ENCODE data around the gene EHBP1L1. TPM values are rescaled to one million over a fixed set of nuclear protein-coding genes. Genes with fewer than 3 reads are reported as not detected.

The EHBP1L1 gene
- total and polyA plus RNA-seq, 4 donors, result 53.2 to 316 (median 250) TPM

GRCh38 chr11:65599216-65599954, 23.5 kb downstream of the EHBP1L1 start:
- DNase-seq (peak in 1 of 2 donors; percentile 47), ATAC-seq (ENCODE audit: low FRiP score) (no peak)
- no peaks in the 10 kb centered on the region for H3K9me3 ChIP-seq (ENCODE audit: control insufficient read depth, low read length)
- no peaks in the 10 kb centered on the region for H3K27me3 ChIP-seq (ENCODE audit: control insufficient read depth in 1 of 2, insufficient read depth in 2 of 2, low read length in 1 of 2)
- H3K27ac ChIP-seq (ENCODE audit: low read depth in 1 of 2, low read length in 2 of 2), result no peak overlapping the region
- peaks cover 0 to 3% of the 10 kb centered on the region in 2 donors for H3K36me3 ChIP-seq (ENCODE audit: control insufficient read depth in 1 of 2, insufficient read depth in 2 of 2, low read length in 1 of 2)
- intact Hi-C loops (cut with DNase I), result no loop called here
- WGBS, 2 donors, result 77 to 82% methylated on average over 42 to 49 of the region's 49 CpGs
- no peaks in the 10 kb centered on the region for H3K4me1 ChIP-seq (ENCODE audit: control insufficient read depth in 1 of 2, insufficient read depth in 2 of 2, low read length in 2 of 2)
- H3K4me3 ChIP-seq (ENCODE audit: low read length in 2 of 2), result no peak overlapping the region

GRCh38 chr11:65599955-65600246, 24.0 kb downstream of the EHBP1L1 start:
- H3K9me3 ChIP-seq (ENCODE audit: control insufficient read depth, low read length), result no peaks in the 10 kb centered on the region

GRCh38 chr11:65604258-65604657, 28.4 kb downstream of the EHBP1L1 start:
- intact Hi-C loops (cut with DNase I), result no loop called here
- Histone ChIP-seq H3K36me3 (ENCODE audit: control insufficient read depth in 1 of 2, insufficient read depth in 2 of 2, low read length in 1 of 2) (peaks cover 2 to 3% of the 10 kb centered on the region in 2 donors), H3K27ac (ENCODE audit: low read depth in 1 of 2, low read length in 2 of 2) (no peak overlapping the region), H3K9me3 (ENCODE audit: control insufficient read depth, low read length) (no peaks in the 10 kb centered on the region), H3K27me3 (ENCODE audit: control insufficient read depth in 1 of 2, insufficient read depth in 2 of 2, low read length in 1 of 2) (no peaks in the 10 kb centered on the region), H3K4me3 (ENCODE audit: low read length in 2 of 2) (no peak overlapping the region), H3K4me1 (ENCODE audit: control insufficient read depth in 1 of 2, insufficient read depth in 2 of 2, low read length in 2 of 2) (no peaks in the 10 kb centered on the region)
- WGBS, 2 donors, result 93 to 96% methylated on average over 1 of the region's 1 CpG
- no peak for ATAC-seq (ENCODE audit: low FRiP score)
- no peak for DNase-seq

More at GRCh38 chr11:65599955-65600246, 24.0 kb downstream of the EHBP1L1 start:
- no peak overlapping the region for H3K27ac ChIP-seq (ENCODE audit: low read depth in 1 of 2, low read length in 2 of 2)
- H3K36me3 ChIP-seq (ENCODE audit: control insufficient read depth in 1 of 2, insufficient read depth in 2 of 2, low read length in 1 of 2), result peaks cover 2 to 3% of the 10 kb centered on the region in 2 donors
- H3K4me3 ChIP-seq (ENCODE audit: low read length in 2 of 2), result no peak overlapping the region
- intact Hi-C loops (cut with DNase I), result no loop called here
- DNase-seq (no peak), ATAC-seq (ENCODE audit: low FRiP score) (no peak)
- 88 to 91% methylated on average over 6 of the region's 6 CpGs for WGBS, 2 donors
- H3K27me3 ChIP-seq (ENCODE audit: control insufficient read depth in 1 of 2, insufficient read depth in 2 of 2, low read length in 1 of 2), result no peaks in the 10 kb centered on the region
- no peaks in the 10 kb centered on the region for H3K4me1 ChIP-seq (ENCODE audit: control insufficient read depth in 1 of 2, insufficient read depth in 2 of 2, low read length in 2 of 2)

- peaks cover 0 to 2% of the 10 kb centered on the region in 2 donors for H3K4me1 ChIP-seq (ENCODE audit: control insufficient read depth in 1 of 2, insufficient read depth in 2 of 2, low read length in 2 of 2)
- peak; percentile 93 to 97 for DNase-seq
- no peaks in the 10 kb centered on the region for H3K27me3 ChIP-seq (ENCODE audit: control insufficient read depth in 1 of 2, insufficient read depth in 2 of 2, low read length in 1 of 2)
- WGBS, 2 donors, result 34 to 36% methylated on average over 67 of the region's 67 CpGs
- H3K27ac ChIP-seq (ENCODE audit: low read depth in 1 of 2, low read length in 2 of 2), result peak overlapping the region in 1 of 2 donors; percentile 26
- peak; percentile 96 for ATAC-seq (ENCODE audit: low FRiP score)
- H3K9me3 ChIP-seq (ENCODE audit: control insufficient read depth, low read length), result no peaks in the 10 kb centered on the region
- peaks cover 2 to 3% of the 10 kb centered on the region in 2 donors for H3K36me3 ChIP-seq (ENCODE audit: control insufficient read depth in 1 of 2, insufficient read depth in 2 of 2, low read length in 1 of 2)
- intact Hi-C loops (cut with DNase I), result loop anchor here in 1 of 2 donors (2.0 kb wide), 1 partner anchor 32 kb away; no protein-coding TSS in a partner anchor
- H3K4me3 ChIP-seq (ENCODE audit: low read length in 2 of 2), result no peak overlapping the region
Observed at GRCh38 chr11:65606876-65607613, 31.2 kb downstream of the EHBP1L1 start.

DNA sequence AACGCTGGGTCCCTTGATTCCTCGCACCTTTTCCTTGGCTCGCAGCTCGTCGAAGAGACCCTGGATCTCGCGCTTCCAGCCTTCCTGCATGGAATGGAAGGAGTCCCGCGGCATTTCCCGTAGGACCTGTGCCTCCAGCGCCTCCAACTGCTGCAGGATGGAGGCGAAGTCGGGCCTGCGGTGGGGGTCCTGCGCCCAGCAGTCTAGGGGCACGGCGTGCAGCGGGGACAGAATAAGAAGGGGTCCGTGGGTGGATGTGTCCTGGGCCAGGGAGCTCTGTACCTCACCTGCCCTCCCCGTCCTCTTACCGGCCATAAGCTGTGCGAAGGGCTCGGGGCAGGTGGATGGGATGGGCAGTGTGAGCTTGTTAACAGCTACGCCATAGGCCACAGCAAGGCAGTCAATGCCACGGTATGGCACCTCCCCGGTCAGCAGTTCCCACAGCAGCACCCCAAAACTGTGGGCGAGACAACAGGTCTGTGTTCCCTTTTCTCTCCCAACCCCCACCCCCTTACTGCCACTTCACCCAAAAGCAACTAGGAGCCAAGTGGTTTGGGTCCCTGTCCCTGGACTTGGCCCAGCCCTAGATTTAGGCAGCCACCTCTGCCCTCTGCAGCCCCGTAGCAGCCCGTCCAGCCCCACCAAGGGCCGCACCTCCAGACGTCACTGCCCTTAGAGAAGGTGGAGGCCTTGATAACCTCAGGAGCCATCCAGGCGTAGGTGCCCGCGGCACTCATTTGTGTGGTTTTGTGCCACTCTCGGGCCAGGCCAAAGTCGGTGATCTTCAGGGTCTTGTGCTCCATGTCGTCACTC, 32.0 kb downstream of the EHBP1L1 start:
- H3K36me3 ChIP-seq (ENCODE audit: control insufficient read depth in 1 of 2, insufficient read depth in 2 of 2, low read length in 1 of 2), result peaks cover 2 to 3% of the 10 kb centered on the region in 2 donors
- whole genome bisulfite sequencing, 2 donors, result 75 to 80% methylated on average over 37 of the region's 37 CpGs
- no peak overlapping the region for H3K4me3 ChIP-seq (ENCODE audit: low read length in 2 of 2)
- ATAC-seq (ENCODE audit: low FRiP score) (no peak), DNase-seq (no peak)
- H3K9me3 ChIP-seq (ENCODE audit: control insufficient read depth, low read length), result no peaks in the 10 kb centered on the region
- intact Hi-C loops (cut with DNase I), result loop anchor here in 1 of 2 donors (2.0 kb wide), 1 partner anchor 33 kb away; no protein-coding TSS in a partner anchor
- peaks cover 0 to 2% of the 10 kb centered on the region in 2 donors for H3K4me1 ChIP-seq (ENCODE audit: control insufficient read depth in 1 of 2, insufficient read depth in 2 of 2, low read length in 2 of 2)
- H3K27ac ChIP-seq (ENCODE audit: low read depth in 1 of 2, low read length in 2 of 2), result peak overlapping the region in 1 of 2 donors; percentile 26
- H3K27me3 ChIP-seq (ENCODE audit: control insufficient read depth in 1 of 2, insufficient read depth in 2 of 2, low read length in 1 of 2), result no peaks in the 10 kb centered on the region

GRCh38 chr11:65609229-65609628, 33.4 kb downstream of the EHBP1L1 start:
- Histone ChIP-seq H3K27ac (ENCODE audit: low read depth in 1 of 2, low read length in 2 of 2) (no peak overlapping the region), H3K9me3 (ENCODE audit: control insufficient read depth, low read length) (no peaks in the 10 kb centered on the region), H3K27me3 (ENCODE audit: control insufficient read depth in 1 of 2, insufficient read depth in 2 of 2, low read length in 1 of 2) (no peaks in the 10 kb centered on the region), H3K36me3 (ENCODE audit: control insufficient read depth in 1 of 2, insufficient read depth in 2 of 2, low read length in 1 of 2) (peaks cover 0 to 2% of the 10 kb centered on the region in 2 donors), H3K4me1 (ENCODE audit: control insufficient read depth in 1 of 2, insufficient read depth in 2 of 2, low read length in 2 of 2) (peaks cover 0 to 2% of the 10 kb centered on the region in 2 donors), H3K4me3 (ENCODE audit: low read length in 2 of 2) (no peak overlapping the region)
- 26 to 31% methylated on average over 3 of the region's 3 CpGs for WGBS, 2 donors
- ATAC-seq (ENCODE audit: low FRiP score) (no peak), DNase-seq (no peak)
- intact Hi-C loops (cut with DNase I), result no loop called here

GRCh38 chr11:65609665-65610064, 33.8 kb downstream of the EHBP1L1 start:
- ATAC-seq (ENCODE audit: low FRiP score) (no peak), DNase-seq (no peak)
- intact Hi-C loops (cut with DNase I), result loop anchor here in 1 of 2 donors (5.0 kb wide), 1 partner anchor 67 kb away; no protein-coding TSS in a partner anchor
- Histone ChIP-seq H3K36me3 (ENCODE audit: control insufficient read depth in 1 of 2, insufficient read depth in 2 of 2, low read length in 1 of 2) (peaks cover 0 to 2% of the 10 kb centered on the region in 2 donors), H3K4me3 (ENCODE audit: low read length in 2 of 2) (no peak overlapping the region), H3K27ac (ENCODE audit: low read depth in 1 of 2, low read length in 2 of 2) (no peak overlapping the region), H3K4me1 (ENCODE audit: control insufficient read depth in 1 of 2, insufficient read depth in 2 of 2, low read length in 2 of 2) (peaks cover 0 to 2% of the 10 kb centered on the region in 2 donors), H3K27me3 (ENCODE audit: control insufficient read depth in 1 of 2, insufficient read depth in 2 of 2, low read length in 1 of 2) (no peaks in the 10 kb centered on the region), H3K9me3 (ENCODE audit: control insufficient read depth, low read length) (no peaks in the 10 kb centered on the region)
- 71 to 74% methylated on average over 5 of the region's 5 CpGs for WGBS, 2 donors

GRCh38 chr11:65610404-65610803, 34.6 kb downstream of the EHBP1L1 start:
- Histone ChIP-seq H3K4me3 (ENCODE audit: low read length in 2 of 2) (no peak overlapping the region), H3K36me3 (ENCODE audit: control insufficient read depth in 1 of 2, insufficient read depth in 2 of 2, low read length in 1 of 2) (no peaks in the 10 kb centered on the region), H3K9me3 (ENCODE audit: control insufficient read depth, low read length) (no peaks in the 10 kb centered on the region), H3K4me1 (ENCODE audit: control insufficient read depth in 1 of 2, insufficient read depth in 2 of 2, low read length in 2 of 2) (peaks cover 0 to 2% of the 10 kb centered on the region in 2 donors), H3K27ac (ENCODE audit: low read depth in 1 of 2, low read length in 2 of 2) (no peak overlapping the region), H3K27me3 (ENCODE audit: control insufficient read depth in 1 of 2, insufficient read depth in 2 of 2, low read length in 1 of 2) (no peaks in the 10 kb centered on the region)
- WGBS, 2 donors, result 49 to 53% methylated on average over 6 of the region's 6 CpGs
- intact Hi-C loops (cut with DNase I), result loop anchor here in 1 of 2 donors (5.0 kb wide), 1 partner anchor 68 kb away; no protein-coding TSS in a partner anchor
- DNase-seq (no peak), ATAC-seq (ENCODE audit: low FRiP score) (no peak)
